ENCODE data around the gene DOCK9.
A peak's percentile ranks its signal among the peaks of the same experiment; 100 is the strongest.

Gene DOCK9

DNA sequence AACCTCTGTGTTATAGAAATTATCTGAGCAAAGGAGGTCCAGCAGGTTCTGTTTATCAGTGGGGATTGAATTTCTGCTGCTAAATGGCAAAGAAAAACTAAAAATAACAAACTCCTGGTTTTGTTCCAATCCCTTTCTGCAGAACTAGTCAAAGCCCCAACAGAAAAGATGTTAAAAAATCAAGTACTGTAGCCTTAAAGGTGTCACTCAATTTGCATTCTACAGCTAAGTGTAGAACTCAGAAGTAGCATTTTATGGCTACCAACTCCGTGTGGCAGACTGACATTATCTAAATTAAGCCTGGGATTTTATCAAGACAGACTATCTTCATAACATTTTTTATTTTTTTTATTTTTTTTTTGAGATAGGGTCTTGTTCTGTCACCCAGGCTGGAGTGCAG lies 133.8 kb downstream of the DOCK9 start:
- no peak for DNase-seq

- no peak for DNase-seq
Observed at GRCh38 chr13:98843482-98843877, 134.4 kb downstream of the DOCK9 start.

GRCh38 chr13:98842858-98843481 lies 134.9 kb downstream of the DOCK9 start:
- peak; percentile 64 for DNase-seq

DNA sequence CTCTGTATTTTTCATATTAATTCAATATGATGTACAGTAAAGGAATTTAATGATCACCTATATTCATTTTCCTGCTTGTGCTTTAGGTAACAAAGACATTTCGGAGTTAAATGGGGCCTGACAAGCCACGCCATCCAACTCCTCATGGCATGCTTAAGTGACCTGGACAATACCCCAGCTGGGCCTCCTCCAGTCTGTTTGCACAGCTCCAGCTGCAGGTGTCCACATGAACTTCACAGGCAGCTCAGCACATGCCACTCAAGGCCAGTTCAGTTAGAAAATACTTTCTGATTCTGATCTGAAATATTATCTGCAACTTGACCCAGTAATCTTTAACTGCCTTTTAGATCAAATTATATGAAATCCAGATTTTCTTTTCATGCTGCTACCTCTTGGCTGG lies 135.8 kb downstream of the DOCK9 start:
- DNase-seq, result no peak

DNA sequence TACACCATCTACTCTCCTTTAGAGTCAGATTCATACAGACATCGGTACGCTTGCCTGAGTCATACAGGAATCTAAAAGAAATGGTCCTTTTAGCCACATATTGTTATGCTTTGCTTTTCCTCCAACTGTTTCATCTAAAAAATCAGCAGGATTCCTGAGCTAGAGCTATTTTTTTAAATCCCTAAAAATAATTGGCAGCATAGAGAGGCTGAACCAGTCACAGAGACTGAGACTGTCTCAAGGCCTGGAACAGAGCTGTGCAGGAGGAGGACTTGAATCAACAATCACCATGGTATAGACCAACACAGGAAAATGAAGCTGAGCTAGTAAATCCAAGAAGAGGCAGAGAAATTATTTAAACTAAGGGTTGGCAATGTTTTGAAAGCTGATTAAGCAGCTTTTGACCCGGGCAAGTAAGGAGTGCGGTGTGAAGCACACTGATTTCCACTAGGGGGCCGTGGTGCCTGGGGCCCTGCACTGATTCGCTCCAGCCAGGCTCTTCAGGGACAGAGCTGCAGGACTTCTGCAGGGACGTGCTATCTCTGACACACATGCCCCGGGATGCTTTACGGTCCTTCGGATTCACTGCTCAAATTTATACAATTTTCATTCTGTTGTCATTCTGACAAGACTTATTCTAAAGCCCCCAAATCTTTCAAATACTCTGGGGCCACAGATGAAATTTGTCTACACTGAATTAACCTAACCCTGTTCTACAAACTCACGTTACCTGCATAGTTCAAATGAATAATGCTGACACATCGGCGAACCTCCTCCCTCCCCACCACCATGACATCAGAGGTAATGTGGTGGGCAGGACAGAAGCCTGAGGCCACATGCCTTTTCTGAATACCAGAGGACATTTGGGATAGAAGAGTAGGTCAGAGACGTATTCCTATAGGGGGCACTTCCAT lies 137.8 kb downstream of the DOCK9 start:
- peak; percentile 17 for DNase-seq

DNA sequence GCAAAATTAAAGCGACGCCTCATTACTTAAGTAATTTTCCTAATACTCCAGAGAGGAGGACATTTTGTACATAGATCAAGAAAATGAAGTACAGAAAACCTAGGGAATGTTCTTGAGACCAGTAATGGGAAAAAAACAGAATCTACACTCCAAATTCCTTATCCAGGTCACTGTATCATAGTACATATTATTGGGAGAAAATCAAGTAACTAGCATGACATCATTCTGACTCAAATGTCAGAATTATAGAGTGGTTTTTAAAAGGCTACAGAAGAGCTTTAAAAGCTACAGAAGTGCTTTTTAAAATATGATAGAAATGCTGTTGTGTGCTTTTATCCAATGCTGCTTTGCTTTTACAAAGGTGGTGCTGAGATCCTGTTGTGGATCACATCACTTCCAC lies 139.1 kb downstream of the DOCK9 start:
- no peak for DNase-seq

DNA sequence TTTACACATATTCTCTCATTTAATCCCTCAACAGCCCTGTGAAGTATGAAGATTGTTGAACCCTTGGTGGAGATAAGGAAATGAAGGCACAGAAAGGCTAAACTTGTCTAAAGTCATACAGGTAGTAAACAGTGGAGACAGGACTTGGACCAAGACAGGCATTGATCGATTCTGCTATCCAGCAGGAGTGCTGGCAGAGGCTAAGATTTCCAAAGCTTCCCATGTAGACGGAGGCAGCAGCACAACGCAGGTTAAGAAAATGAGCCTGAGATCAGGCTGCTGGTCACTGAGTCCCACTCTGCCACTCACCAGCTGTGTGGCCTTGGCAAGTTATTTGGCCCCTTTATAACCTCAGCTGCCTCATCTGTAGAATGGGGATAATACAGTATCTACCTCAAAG lies 140.0 kb downstream of the DOCK9 start:
- DNase-seq, result no peak

DNA sequence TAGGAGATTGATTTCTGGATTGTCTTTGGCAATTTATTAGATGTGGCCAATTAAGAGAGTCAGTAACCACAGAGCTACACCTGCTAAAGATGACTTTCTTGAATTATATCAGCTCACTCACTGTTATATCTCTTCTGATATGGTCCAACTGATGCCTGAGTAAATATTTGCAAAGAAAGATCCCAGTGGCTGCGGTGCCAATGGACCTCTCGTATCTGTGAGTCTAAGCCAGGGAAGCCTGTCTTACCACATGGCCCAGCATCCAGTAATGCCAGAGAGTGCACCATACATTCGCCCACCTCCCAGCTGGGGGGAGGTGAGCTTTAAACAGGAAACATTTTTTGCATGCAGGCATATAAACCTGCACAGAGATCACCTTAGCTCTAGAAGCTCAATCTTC lies 142.7 kb downstream of the DOCK9 start:
- DNase-seq, result no peak

GRCh38 chr13:98834254-98834960 lies 143.5 kb downstream of the DOCK9 start:
- no peak for DNase-seq

GRCh38 chr13:98831236-98831635 lies 146.6 kb downstream of the DOCK9 start:
- DNase-seq, result no peak

- DNase-seq, result no peak
Observed at GRCh38 chr13:98829541-98829940, 148.3 kb downstream of the DOCK9 start.

GRCh38 chr13:98828614-98829013 lies 149.2 kb downstream of the DOCK9 start:
- no peak for DNase-seq

- DNase-seq, result no peak
Observed at GRCh38 chr13:98827449-98827848, 150.4 kb downstream of the DOCK9 start.

GRCh38 chr13:98826146-98826545 lies 151.7 kb downstream of the DOCK9 start:
- no peak for DNase-seq

DNA sequence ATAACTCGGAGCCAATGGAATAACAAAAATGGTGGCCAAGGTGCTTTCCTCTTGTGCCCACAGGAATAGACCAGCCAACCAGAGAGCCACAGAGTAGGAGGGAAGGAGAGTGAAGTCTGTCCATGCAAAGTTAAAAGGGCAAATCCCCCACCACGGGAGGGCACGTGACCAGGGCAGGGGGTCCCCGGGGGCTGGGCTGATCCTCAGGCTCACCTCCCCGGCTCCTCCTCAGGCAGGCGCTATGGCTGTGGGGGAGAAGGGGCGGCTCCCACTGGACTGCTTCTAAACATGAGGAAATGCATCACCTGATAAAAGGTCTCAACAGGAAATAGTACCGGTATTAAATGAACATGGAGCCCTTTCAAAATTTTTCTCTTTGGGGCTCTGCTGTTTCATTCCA lies 152.2 kb downstream of the DOCK9 start:
- DNase-seq, result no peak

DNA sequence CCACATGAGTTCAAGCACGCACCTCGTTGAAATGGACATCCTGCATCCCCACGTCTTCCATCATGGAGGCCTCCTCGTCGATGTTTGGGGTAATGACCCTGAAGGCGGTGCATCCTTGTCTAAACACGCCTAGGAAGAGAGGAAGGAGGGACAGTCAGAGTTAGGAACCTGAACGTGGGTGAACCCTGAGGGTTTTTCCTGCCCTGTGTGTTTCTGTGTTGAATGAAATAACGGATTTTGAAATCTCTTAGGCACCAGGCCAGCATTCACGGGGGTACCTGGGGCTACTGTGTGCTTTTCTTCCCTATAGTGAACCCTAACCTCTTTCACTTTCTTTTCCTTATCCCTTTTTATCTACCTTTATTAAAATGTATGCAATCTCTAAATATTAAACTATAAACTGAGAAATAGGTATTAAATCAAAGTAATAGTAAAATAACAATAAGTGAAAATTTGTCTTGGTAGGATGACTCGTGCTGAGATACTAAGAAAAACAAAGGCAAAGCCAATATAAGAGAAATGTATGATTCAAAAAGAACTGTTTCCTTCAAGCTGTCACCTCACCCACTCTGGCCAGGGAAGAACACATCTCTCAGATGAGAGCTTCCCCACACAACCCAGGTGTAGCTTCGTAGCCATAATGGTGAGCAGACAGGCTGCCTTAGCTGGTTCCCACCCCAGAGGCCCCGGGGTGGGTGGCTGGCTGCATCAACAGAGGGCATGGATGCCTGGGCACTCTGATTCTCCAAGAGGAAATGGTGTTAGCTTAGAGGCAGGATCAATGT lies 153.3 kb downstream of the DOCK9 start:
- DNase-seq, result no peak

DNA sequence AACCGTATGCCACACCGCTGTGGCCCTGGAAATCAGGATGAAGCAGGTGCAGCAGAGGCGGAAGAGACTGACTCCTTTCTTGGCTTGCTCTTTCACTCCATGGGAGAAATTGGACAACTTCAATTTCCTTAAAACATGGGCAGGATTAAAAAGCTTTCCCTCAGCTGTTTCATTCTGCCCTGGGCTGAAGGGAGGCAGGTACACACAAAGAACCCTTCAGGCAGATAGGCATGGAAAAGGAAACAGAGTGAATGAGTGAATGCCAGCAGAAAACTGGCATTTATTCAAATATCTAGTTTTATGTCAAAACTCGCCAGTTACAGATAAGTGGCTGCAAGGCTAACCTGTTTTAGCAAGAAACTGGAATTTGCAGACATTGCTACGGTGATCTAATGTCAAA lies 154.4 kb downstream of the DOCK9 start:
- DNase-seq, result no peak

DNA sequence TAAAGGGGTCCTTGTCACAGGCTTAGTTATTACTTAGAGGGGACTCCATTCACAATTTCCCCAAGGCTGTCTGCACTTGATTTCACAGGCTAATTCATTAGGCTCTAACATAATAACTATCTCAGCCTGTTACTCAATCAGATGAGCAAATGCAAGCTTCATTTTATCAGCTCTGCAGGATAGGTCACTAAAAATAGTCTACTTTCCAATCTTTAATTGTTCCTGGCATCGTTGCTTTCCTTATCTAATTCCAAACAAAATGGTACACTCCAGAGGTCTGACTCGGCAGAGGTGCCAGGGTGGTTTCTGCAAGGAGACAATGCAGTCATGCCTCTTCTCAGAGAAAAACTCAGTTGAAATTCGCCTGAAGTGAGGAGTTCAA lies 155.6 kb downstream of the DOCK9 start:
- no peak for DNase-seq

GRCh38 chr13:98821372-98822224 lies 156.3 kb downstream of the DOCK9 start:
- DNase-seq, result no peak

GRCh38 chr13:98820744-98821371 lies 157.0 kb downstream of the DOCK9 start:
- DNase-seq, result no peak

DNA sequence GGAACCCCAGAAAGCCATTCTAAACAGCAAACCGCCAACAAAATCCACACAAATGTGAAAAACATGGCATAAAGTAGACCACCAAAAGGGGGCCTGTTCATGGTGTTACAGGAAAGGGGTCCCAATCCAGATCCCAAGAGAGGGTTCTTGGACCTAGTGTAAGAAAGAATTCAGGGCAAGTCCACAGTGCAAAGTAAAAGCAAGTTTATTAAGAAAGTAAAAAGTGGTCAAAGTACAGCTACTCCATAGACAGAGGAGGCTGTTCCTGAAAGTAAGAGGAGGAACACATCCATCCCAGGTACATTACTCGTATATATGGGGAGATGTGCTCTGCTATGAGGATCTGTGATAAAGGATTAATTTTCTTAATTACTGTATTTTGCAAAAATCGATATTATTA lies 157.6 kb downstream of the DOCK9 start:
- DNase-seq, result no peak

Measured in GF-D8 (cell line).